Gastrocnemius medialis (tissue), 4 donors: ENCODE measurements around the gene CLDN19.

ENCODE experiments used
- POLR2A ChIP-seq, 2 donors: fragments of 450-650 bp; IDR thresholded peaks; one replicate each; pipeline ENCODE4 v1.6.1; 2017; ENCODE audit warnings: antibody characterized with exemption in 2 of 2, mild to moderate bottlenecking in 2 of 2, moderate library complexity in 2 of 2
- TF ChIP-seq, protein P1 (sequence below), 5 experiments: fragments of 450-650 bp in 3 of 5; fragments of 200-600 bp in 2 of 5; sonication (generic) in 2 of 5; IDR thresholded peaks in 4 of 5; conservative IDR thresholded peaks in 1 of 5; 1 replicate in 4 of 5; 2 replicates in 1 of 5; pipeline ENCODE4 v1.5.1; 2016 to 2019; ENCODE audit warnings: antibody characterized with exemption in 5 of 5, mild to moderate bottlenecking in 3 of 5, moderate library complexity in 3 of 5

DNA sequence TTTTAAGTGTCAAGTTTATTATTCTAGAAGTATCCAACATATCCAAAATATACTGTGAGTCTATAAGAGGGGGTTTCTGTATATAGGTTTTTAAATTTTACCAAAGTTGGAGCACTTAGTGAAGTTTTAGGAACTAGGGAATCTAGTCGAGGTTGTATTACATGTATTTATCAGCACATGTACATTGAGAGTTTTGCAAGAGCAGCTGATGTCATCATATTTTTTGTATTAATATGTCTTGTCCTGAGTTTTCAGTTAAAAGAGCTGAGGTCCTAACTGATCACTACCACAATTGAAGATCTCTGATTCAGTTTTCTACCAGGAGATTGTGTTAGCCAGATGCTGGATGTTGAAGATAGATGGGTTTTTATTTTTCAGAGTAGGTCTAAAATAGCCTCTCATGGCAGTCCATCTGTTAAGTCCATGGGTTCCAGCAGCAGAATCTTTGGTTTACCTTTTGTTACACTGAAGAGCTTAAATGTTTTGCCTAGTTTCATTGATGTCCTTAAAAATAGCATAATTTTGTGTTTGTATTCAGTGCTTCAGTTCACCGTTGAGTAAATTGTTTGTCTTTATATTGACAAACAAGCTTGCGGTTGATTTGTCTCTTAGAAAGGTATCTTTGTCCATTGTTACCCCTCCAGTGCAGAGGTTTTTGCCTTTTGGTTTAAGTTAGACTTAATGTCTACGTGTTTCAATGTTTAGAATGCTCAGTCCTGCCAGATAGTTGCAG is 41.8 kb downstream of the CLDN19 start:
- TF ChIP-seq, protein P1, sequence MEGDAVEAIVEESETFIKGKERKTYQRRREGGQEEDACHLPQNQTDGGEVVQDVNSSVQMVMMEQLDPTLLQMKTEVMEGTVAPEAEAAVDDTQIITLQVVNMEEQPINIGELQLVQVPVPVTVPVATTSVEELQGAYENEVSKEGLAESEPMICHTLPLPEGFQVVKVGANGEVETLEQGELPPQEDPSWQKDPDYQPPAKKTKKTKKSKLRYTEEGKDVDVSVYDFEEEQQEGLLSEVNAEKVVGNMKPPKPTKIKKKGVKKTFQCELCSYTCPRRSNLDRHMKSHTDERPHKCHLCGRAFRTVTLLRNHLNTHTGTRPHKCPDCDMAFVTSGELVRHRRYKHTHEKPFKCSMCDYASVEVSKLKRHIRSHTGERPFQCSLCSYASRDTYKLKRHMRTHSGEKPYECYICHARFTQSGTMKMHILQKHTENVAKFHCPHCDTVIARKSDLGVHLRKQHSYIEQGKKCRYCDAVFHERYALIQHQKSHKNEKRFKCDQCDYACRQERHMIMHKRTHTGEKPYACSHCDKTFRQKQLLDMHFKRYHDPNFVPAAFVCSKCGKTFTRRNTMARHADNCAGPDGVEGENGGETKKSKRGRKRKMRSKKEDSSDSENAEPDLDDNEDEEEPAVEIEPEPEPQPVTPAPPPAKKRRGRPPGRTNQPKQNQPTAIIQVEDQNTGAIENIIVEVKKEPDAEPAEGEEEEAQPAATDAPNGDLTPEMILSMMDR (IDR thresholded peaks at IDR 0.05 in 4 of 5, conservative IDR thresholded peaks at IDR 0.05 in 1 of 5): no peak
- TF ChIP-seq POLR2A (IDR thresholded peaks at IDR 0.05): no peak
